ENCODE data around the gene PLD2. TPM values are rescaled to one million over a fixed set of nuclear protein-coding genes. Genes with fewer than 3 reads are reported as not detected.

PLD2 gene
- total RNA-seq, 6 experiments from 2014 or later = 8.2 to 27.3 (median 10.8) TPM

DNA sequence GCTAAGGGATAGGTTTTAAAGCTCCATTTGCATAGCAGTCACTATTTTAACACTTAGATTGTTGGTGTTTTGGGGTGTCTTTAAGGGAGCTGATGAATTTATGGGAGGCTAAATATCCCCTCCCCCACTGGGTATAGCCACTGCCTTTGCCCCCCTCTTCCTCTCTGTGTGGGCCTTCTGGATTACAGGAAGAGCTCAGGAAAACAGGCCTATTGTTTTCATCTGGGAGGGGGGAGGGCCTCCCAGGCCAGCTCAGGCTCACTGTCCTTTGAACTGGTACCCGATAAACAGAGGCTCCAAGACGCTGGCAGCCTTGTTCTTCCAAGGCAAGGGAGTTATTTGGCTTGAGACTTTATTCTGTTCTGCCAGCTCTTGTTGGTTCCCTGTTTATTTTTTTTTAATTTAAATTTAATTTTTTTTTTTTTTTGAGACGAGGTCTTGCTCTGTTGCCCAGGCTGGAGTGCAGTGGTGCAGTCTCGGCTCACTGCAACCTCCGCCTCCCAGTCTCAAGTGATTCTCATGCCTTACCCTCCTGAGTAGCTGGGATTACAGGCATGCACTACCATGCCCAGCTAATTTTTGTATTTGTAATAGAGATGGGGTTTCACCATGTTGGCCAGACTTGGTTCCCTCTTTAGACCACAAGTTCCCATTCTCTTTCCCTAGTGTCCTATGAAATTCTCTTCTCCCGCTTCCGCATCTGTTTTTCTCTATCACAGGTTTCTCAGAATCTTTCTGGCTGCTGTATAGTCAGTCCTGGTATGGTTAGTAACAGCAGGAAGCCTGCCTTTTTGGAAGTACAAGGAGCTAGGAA, 51.3 kb downstream of the PLD2 start:
- intact Hi-C loops (cut with DNase I) = no loop called here
- Histone ChIP-seq H3K4me1 (no peaks in the 10 kb centered on the region), H3K27me3 (no peaks in the 10 kb centered on the region), H3K36me3 (no peaks in the 10 kb centered on the region), H3K9me3 (no peaks in the 10 kb centered on the region), H3K4me3 (no peak overlapping the region), H3K27ac (peak overlapping the region; percentile 9 to 40 (median 17))
- ATAC-seq = peak; percentile 62 to 79 (median 72)
- no peak for TF ChIP-seq CTCF (IDR thresholded peaks at IDR 0.05)
- TF ChIP-seq POLR2A (IDR thresholded peaks at IDR 0.05) = no peak
- 62% methylated on average over 6 of the region's 7 CpGs for WGBS (ENCODE audit: insufficient coverage, low coverage, low lambda C conversion rate, missing lambda C conversion rate)
- no peak for DNase-seq

- no peaks in the 10 kb centered on the region for H3K4me1 ChIP-seq
- ATAC-seq (peak; percentile 39 to 74 (median 51)), DNase-seq (peak in 1 of 3 donors; percentile 52)
- WGBS (ENCODE audit: insufficient coverage, low coverage, low lambda C conversion rate, missing lambda C conversion rate) = 40% methylated on average over 5 of the region's 5 CpGs
- H3K27ac ChIP-seq = peak overlapping the region; percentile 9 to 40 (median 17)
- intact Hi-C loops (cut with DNase I) = no loop called here
- H3K27me3 ChIP-seq = no peaks in the 10 kb centered on the region
- no peaks in the 10 kb centered on the region for H3K9me3 ChIP-seq
- no peak overlapping the region for H3K4me3 ChIP-seq
- no peak for TF ChIP-seq POLR2A (IDR thresholded peaks at IDR 0.05)
- no peak for TF ChIP-seq CTCF (IDR thresholded peaks at IDR 0.05)
- H3K36me3 ChIP-seq = no peaks in the 10 kb centered on the region
Observed at GRCh38 chr17:4858882-4859260, 51.9 kb downstream of the PLD2 start.

- no peaks in the 10 kb centered on the region for H3K4me1 ChIP-seq
- no peaks in the 10 kb centered on the region for H3K9me3 ChIP-seq
- no peak overlapping the region for H3K4me3 ChIP-seq
- ATAC-seq (no peak), DNase-seq (no peak)
- no peak overlapping the region for H3K27ac ChIP-seq
- no peaks in the 10 kb centered on the region for H3K27me3 ChIP-seq
- TF ChIP-seq CTCF (IDR thresholded peaks at IDR 0.05) (no peak), POLR2A (IDR thresholded peaks at IDR 0.05) (no peak)
- no peaks in the 10 kb centered on the region for H3K36me3 ChIP-seq
- intact Hi-C loops (cut with DNase I) = no loop called here
- 89% methylated on average over 27 of the region's 32 CpGs for WGBS (ENCODE audit: insufficient coverage, low coverage, low lambda C conversion rate, missing lambda C conversion rate)
Observed at GRCh38 chr17:4859816-4860625, 53.1 kb downstream of the PLD2 start.

- no peak for DNase-seq
- H3K4me3 ChIP-seq = no peak overlapping the region
Observed at GRCh38 chr17:4860651-4861050, 53.7 kb downstream of the PLD2 start.

More at GRCh38 chr17:4860651-4861050, 53.7 kb downstream of the PLD2 start:
- 86% methylated on average over 5 of the region's 9 CpGs for WGBS (ENCODE audit: insufficient coverage, low coverage, low lambda C conversion rate, missing lambda C conversion rate)
- intact Hi-C loops (cut with DNase I) = no loop called here
- TF ChIP-seq CTCF (IDR thresholded peaks at IDR 0.05) = no peak
- Histone ChIP-seq H3K27me3 (no peaks in the 10 kb centered on the region), H3K9me3 (no peaks in the 10 kb centered on the region), H3K27ac (no peak overlapping the region), H3K36me3 (no peaks in the 10 kb centered on the region), H3K4me1 (no peaks in the 10 kb centered on the region)
- no peak for ATAC-seq

All from right lobe of liver (tissue), 6 donors.